Liver (tissue), 9 donors: ENCODE data around the gene AP2A2. TPM values are rescaled to one million over a fixed set of nuclear protein-coding genes. Genes with fewer than 3 reads are reported as not detected.

ENCODE experiments used
- DNase-seq: peaks from one replicate; pipeline ENCODE4 v3.0.0-alpha.2; 2017; ENCODE audit warnings: low spot score
- H3K27ac ChIP-seq, 2 donors: one replicate each; pipeline ENCODE4 v1.7.0; 2013; ENCODE audit warnings: inconsistent platforms in 2 of 2, low read length in 2 of 2, control low read depth in 1 of 2, low read depth in 1 of 2, mild to moderate bottlenecking in 1 of 2
- H3K27me3 ChIP-seq, 4 donors: one replicate each; pipeline versions ENCODE4 v1.6.1 to v1.7.0; 2013; ENCODE audit warnings: low read length in 3 of 4, inconsistent platforms in 1 of 4, mild to moderate bottlenecking in 1 of 4, moderate library complexity in 1 of 4; ENCODE audit not compliant: control insufficient read depth in 4 of 4, insufficient read depth in 4 of 4
- H3K36me3 ChIP-seq, 4 donors: one replicate each; pipeline versions ENCODE4 v1.6.1 to v1.7.0; 2013; ENCODE audit warnings: low read length in 3 of 4, mild to moderate bottlenecking in 3 of 4, low read depth in 1 of 4, moderate library complexity in 1 of 4; ENCODE audit not compliant: control insufficient read depth in 4 of 4, insufficient read depth in 3 of 4
- H3K4me1 ChIP-seq, 4 donors: one replicate each; pipeline versions ENCODE4 v1.6.1 to v1.7.0; 2013; ENCODE audit warnings: low read length in 3 of 4, mild to moderate bottlenecking in 3 of 4, moderate library complexity in 1 of 4; ENCODE audit not compliant: control insufficient read depth in 4 of 4, insufficient read depth in 4 of 4
- H3K4me3 ChIP-seq, 3 donors: one replicate each; pipeline versions ENCODE4 v1.6.1 to v1.7.0; 2013; ENCODE audit warnings: low read length in 3 of 3, control low read depth in 1 of 3, low read depth in 1 of 3, mild to moderate bottlenecking in 1 of 3
- H3K9ac ChIP-seq, 2 donors: one replicate each; pipeline ENCODE4 v1.7.0; 2013; ENCODE audit warnings: low read length in 2 of 2, mild to moderate bottlenecking in 2 of 2, moderate library complexity in 2 of 2, control low read depth in 1 of 2, low read depth in 1 of 2
- H3K9me3 ChIP-seq, 4 donors: one replicate each; pipeline versions ENCODE4 v1.6.1 to v1.7.0; 2013; ENCODE audit warnings: low read length in 3 of 4; ENCODE audit not compliant: control insufficient read depth in 4 of 4
- ATF3 ChIP-seq: IDR thresholded peaks from 2 replicates; pipeline ENCODE4 v1.6.1; 2016; ENCODE audit warnings: antibody characterized with exemption
- EGR1 ChIP-seq, 2 donors: IDR thresholded peaks; 2 replicates each; pipeline ENCODE4 v1.6.1; 2016 to 2018; ENCODE audit warnings: antibody characterized with exemption in 2 of 2, low read depth in 2 of 2
- FOXA1 ChIP-seq: IDR thresholded peaks from 2 replicates; pipeline ENCODE4 v1.6.1; 2016; ENCODE audit warnings: antibody characterized with exemption
- FOXA2 ChIP-seq: IDR thresholded peaks from 2 replicates; pipeline ENCODE4 v1.6.1; 2016; ENCODE audit warnings: antibody characterized with exemption
- GABPA ChIP-seq, 2 donors: IDR thresholded peaks in 1 of 2; conservative IDR thresholded peaks in 1 of 2; 2 replicates each; pipeline ENCODE4 v1.6.1; 2016; ENCODE audit warnings: antibody characterized with exemption in 2 of 2, mild to moderate bottlenecking in 1 of 2, moderate library complexity in 1 of 2
- HNF4A ChIP-seq, 2 donors: conservative IDR thresholded peaks; 2 replicates each; pipeline ENCODE4 v1.6.1; 2016; ENCODE audit warnings: antibody characterized with exemption in 2 of 2, mild to moderate bottlenecking in 2 of 2
- HNF4G ChIP-seq: IDR thresholded peaks from 2 replicates; pipeline ENCODE4 v1.6.1; 2016; ENCODE audit warnings: antibody characterized with exemption
- JUND ChIP-seq, 2 donors: IDR thresholded peaks; 2 replicates each; pipeline ENCODE4 v1.6.1; 2016; ENCODE audit warnings: antibody characterized with exemption in 2 of 2
- NR2F2 ChIP-seq: IDR thresholded peaks from 2 replicates; pipeline ENCODE4 v1.6.1; 2016; ENCODE audit warnings: antibody characterized with exemption
- RAD21 ChIP-seq, 2 donors: IDR thresholded peaks; 2 replicates each; pipeline ENCODE4 v1.6.1; 2016; ENCODE audit warnings: antibody characterized with exemption in 2 of 2, mild to moderate bottlenecking in 2 of 2
- REST ChIP-seq: IDR thresholded peaks from 2 replicates; pipeline ENCODE4 v1.6.1; 2016; ENCODE audit warnings: antibody characterized with exemption, mild to moderate bottlenecking
- RXRA ChIP-seq, 2 donors: IDR thresholded peaks; 2 replicates each; pipeline ENCODE4 v1.6.1; 2017 to 2018; ENCODE audit warnings: antibody characterized with exemption in 2 of 2, mild to moderate bottlenecking in 1 of 2
- SP1 ChIP-seq: IDR thresholded peaks from 2 replicates; pipeline ENCODE4 v1.6.1; 2018; ENCODE audit warnings: antibody characterized with exemption, mild to moderate bottlenecking
- TAF1 ChIP-seq: conservative IDR thresholded peaks from 2 replicates; pipeline ENCODE4 v1.6.1; 2016; ENCODE audit warnings: antibody characterized with exemption, mild to moderate bottlenecking
- WGBS: extraction: QIAGEN DNeasy Blood & Tissue Kit; methylation state at CpG from one replicate; pipeline ENCODE4 v1.1.7; 2013; 5-methylcytosine and 5-hydroxymethylcytosine counted together
- polyA plus RNA-seq, 2 donors: library from polyadenylated mRNA; stranded (reverse) in 1 of 2; unstranded in 1 of 2; fragments of 200-250 nt in 1 of 2; fragments of >200 nt in 1 of 2; fragmentation: Nextera tagmentation in 1 of 2; extraction: Ambion mirVana in 1 of 2; gene quantifications; one replicate each; pipeline versions ENCODE4 v1.2.1 to v1.2.3, GENCODE V29; 2013 to 2015
- total RNA-seq, 2 donors: library from RNA; depleted of rRNA; stranded (reverse); fragments of >200 nt; gene quantifications; one replicate each; pipeline ENCODE4 v1.2.3, GENCODE V29; 2014
- TF ChIP-seq, protein P1 (sequence below): IDR thresholded peaks from 2 replicates; pipeline ENCODE4 v1.6.1; 2016; ENCODE audit warnings: antibody characterized with exemption
- donor health status: healthy.
- donor health status: healthy.
- donor health status: healthy.
- donor health status: healthy.
- donor health status: healthy.

AP2A2 gene
- total and polyA plus RNA-seq, 4 donors, result 20.5 to 39.7 (median 23.8) TPM

- no peak overlapping the region for H3K27ac ChIP-seq
- no peaks in the 10 kb centered on the region for H3K9me3 ChIP-seq
- H3K4me1 ChIP-seq, result no peaks in the 10 kb centered on the region
- no peak overlapping the region for H3K4me3 ChIP-seq
- no peaks in the 10 kb centered on the region for H3K27me3 ChIP-seq
- no peak for DNase-seq
- WGBS, result 87% methylated on average over 21 of the region's 21 CpGs
- TF ChIP-seq FOXA1 (no peak), HNF4G (no peak), SP1 (no peak), NR2F2 (no peak), RAD21 (IDR thresholded peaks at IDR 0.05) (no peak), JUND (IDR thresholded peaks at IDR 0.05) (no peak), TAF1 (no peak), EGR1 (IDR thresholded peaks at IDR 0.05; ENCODE audit: low read depth in 2 of 2) (no peak)
- TF ChIP-seq, protein P1, sequence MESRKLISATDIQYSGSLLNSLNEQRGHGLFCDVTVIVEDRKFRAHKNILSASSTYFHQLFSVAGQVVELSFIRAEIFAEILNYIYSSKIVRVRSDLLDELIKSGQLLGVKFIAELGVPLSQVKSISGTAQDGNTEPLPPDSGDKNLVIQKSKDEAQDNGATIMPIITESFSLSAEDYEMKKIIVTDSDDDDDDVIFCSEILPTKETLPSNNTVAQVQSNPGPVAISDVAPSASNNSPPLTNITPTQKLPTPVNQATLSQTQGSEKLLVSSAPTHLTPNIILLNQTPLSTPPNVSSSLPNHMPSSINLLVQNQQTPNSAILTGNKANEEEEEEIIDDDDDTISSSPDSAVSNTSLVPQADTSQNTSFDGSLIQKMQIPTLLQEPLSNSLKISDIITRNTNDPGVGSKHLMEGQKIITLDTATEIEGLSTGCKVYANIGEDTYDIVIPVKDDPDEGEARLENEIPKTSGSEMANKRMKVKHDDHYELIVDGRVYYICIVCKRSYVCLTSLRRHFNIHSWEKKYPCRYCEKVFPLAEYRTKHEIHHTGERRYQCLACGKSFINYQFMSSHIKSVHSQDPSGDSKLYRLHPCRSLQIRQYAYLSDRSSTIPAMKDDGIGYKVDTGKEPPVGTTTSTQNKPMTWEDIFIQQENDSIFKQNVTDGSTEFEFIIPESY, result no peak
- no peak overlapping the region for H3K9ac ChIP-seq
- H3K36me3 ChIP-seq, result peaks cover 30 to 90% (median 55%) of the 10 kb centered on the region in 4 donors
Observed at GRCh38 chr11:1005928-1006327, 80.3 kb downstream of the AP2A2 start.

DNA sequence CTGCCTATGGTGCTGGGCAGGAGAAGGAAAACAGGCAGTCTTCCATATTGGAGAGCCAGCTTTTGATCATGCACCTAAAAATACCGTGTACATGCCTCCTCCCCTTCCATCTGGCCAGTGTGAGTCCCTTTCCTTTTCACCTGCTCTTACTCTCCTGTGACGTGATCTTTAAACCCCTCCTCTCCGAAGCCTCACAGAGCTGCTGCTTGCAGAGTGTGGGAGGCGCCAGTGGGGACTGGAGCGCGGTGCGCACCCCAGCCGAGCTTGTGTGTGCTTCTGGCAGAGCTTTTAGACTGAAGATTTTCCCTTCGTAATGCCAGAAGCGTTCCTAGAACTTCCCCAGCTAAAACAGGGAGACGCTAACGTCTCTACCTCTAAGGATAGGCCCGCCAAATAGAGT lies 81.1 kb downstream of the AP2A2 start:
- Histone ChIP-seq H3K9ac (no peak overlapping the region), H3K27me3 (no peaks in the 10 kb centered on the region), H3K27ac (no peak overlapping the region), H3K9me3 (no peaks in the 10 kb centered on the region), H3K4me1 (no peaks in the 10 kb centered on the region), H3K4me3 (no peak overlapping the region), H3K36me3 (peaks cover 24 to 90% (median 57%) of the 10 kb centered on the region in 4 donors)
- no peak for DNase-seq
- 95% methylated on average over 13 of the region's 13 CpGs for WGBS
- no peak for TF ChIP-seq FOXA1
- TF ChIP-seq JUND (IDR thresholded peaks at IDR 0.05), result no peak
- no peak for TF ChIP-seq HNF4A (conservative IDR thresholded peaks at IDR 0.05)
- TF ChIP-seq ATF3, result no peak
- no peak for TF ChIP-seq GABPA (IDR thresholded peaks at IDR 0.05 in 1 of 2, conservative IDR thresholded peaks at IDR 0.05 in 1 of 2)
- no peak for TF ChIP-seq REST
- TF ChIP-seq FOXA2, result no peak
- no peak for TF ChIP-seq RAD21 (IDR thresholded peaks at IDR 0.05)
- TF ChIP-seq, protein P1, result no peak
- no peak for TF ChIP-seq NR2F2
- no peak for TF ChIP-seq SP1
- no peak for TF ChIP-seq EGR1 (IDR thresholded peaks at IDR 0.05; ENCODE audit: low read depth in 2 of 2)
- no peak for TF ChIP-seq RXRA (IDR thresholded peaks at IDR 0.05)
- no peak for TF ChIP-seq HNF4G
